Astrocyte (in vitro differentiated cells and primary cell): Measurements from ENCODE around the gene IRGQ. TPM values are rescaled to one million over a fixed set of nuclear protein-coding genes. Genes with fewer than 3 reads are reported as not detected.
A peak's percentile ranks its signal among the peaks of the same experiment; 100 is the strongest.

Experiments used
- DNase-seq: peaks from one replicate; pipeline ENCODE4 v3.0.0-alpha.2; 2010; ENCODE audit warnings: low read depth
- FAIRE-seq: peaks from 2 replicates; lab custom pipeline; 2011; peaks lifted over from hg19 to GRCh38; lab: Jason Lieb, UNC
- H2AFZ ChIP-seq: 2 replicates; pipeline ENCODE4 v1.6.0; 2012; ENCODE audit warnings: low read depth, low read length, inconsistent platforms
- H3K27ac ChIP-seq: 2 replicates; pipeline ENCODE4 v1.5.1; 2011; ENCODE audit warnings: low read depth, low read length, inconsistent platforms
- H3K27me3 ChIP-seq: 2 replicates; pipeline ENCODE4 v1.6.0; 2011; ENCODE audit warnings: low read length, inconsistent platforms; ENCODE audit not compliant: insufficient read depth
- H3K36me3 ChIP-seq: 2 replicates; pipeline ENCODE4 v1.5.1; 2011; ENCODE audit warnings: low read length, inconsistent platforms; ENCODE audit not compliant: insufficient read depth
- H3K4me1 ChIP-seq: 2 replicates; pipeline ENCODE4 v1.5.1; 2011; ENCODE audit warnings: low read length, inconsistent platforms; ENCODE audit not compliant: insufficient read depth
- H3K4me2 ChIP-seq: 2 replicates; pipeline ENCODE4 v1.6.0; 2012; ENCODE audit warnings: low read length, inconsistent platforms
- H3K4me3 ChIP-seq: 2 replicates; pipeline ENCODE4 v1.5.1; 2011; ENCODE audit warnings: low read depth, mild to moderate bottlenecking, low read length, inconsistent platforms; ENCODE audit not compliant: insufficient read depth
- H3K79me2 ChIP-seq: 2 replicates; pipeline ENCODE4 v1.6.0; 2012; ENCODE audit warnings: mild to moderate bottlenecking, low read length, inconsistent platforms; ENCODE audit not compliant: insufficient read depth
- H3K9ac ChIP-seq: 2 replicates; pipeline ENCODE4 v1.6.0; 2012; ENCODE audit warnings: mild to moderate bottlenecking, low read length, inconsistent platforms
- H3K9me3 ChIP-seq: 2 replicates; pipeline ENCODE4 v1.5.1; 2012; ENCODE audit warnings: low read depth, mild to moderate bottlenecking, low read length, inconsistent platforms; ENCODE audit not compliant: insufficient read depth
- H4K20me1 ChIP-seq: 2 replicates; pipeline ENCODE4 v1.6.0; 2012; ENCODE audit warnings: low read length, inconsistent platforms; ENCODE audit not compliant: insufficient read depth
- H3K27ac Mint-ChIP-seq: one replicate; pipeline ENCODE4 v1.8.0; 2021; ENCODE audit warnings: mild to moderate bottlenecking, mixed read lengths; ENCODE audit not compliant: unreplicated experiment
- H3K27me3 Mint-ChIP-seq: one replicate; pipeline ENCODE4 v1.8.0; 2021; ENCODE audit warnings: low read depth, mixed read lengths; ENCODE audit not compliant: unreplicated experiment
- H3K36me3 Mint-ChIP-seq: one replicate; pipeline ENCODE4 v1.8.0; 2021; ENCODE audit warnings: low read depth, mixed read lengths; ENCODE audit not compliant: unreplicated experiment
- H3K4me1 Mint-ChIP-seq: one replicate; pipeline ENCODE4 v1.8.0; 2021; ENCODE audit warnings: low read depth, mixed read lengths; ENCODE audit not compliant: unreplicated experiment
- H3K4me3 Mint-ChIP-seq: one replicate; pipeline ENCODE4 v1.8.0; 2021; ENCODE audit warnings: mild to moderate bottlenecking, moderate library complexity, mixed read lengths; ENCODE audit not compliant: unreplicated experiment
- H3K9me3 Mint-ChIP-seq: one replicate; pipeline ENCODE4 v1.8.0; 2021; ENCODE audit warnings: mild to moderate bottlenecking, mixed read lengths; ENCODE audit not compliant: unreplicated experiment
- EZH2 ChIP-seq: IDR thresholded peaks from 2 replicates; pipeline ENCODE4 v1.6.1; 2012; ENCODE audit warnings: mild to moderate bottlenecking, low read length, inconsistent platforms; ENCODE audit not compliant: insufficient read depth
- total RNA-seq: library from RNA; stranded (reverse); gene quantifications from 2 replicates; pipeline ENCODE4 v1.2.1, GENCODE V29; 2021
- TF ChIP-seq, protein P1 (sequence below): IDR thresholded peaks from 2 replicates; pipeline ENCODE4 v1.5.1; 2011; ENCODE audit warnings: low read depth, mild to moderate bottlenecking, inconsistent platforms, low read length, moderate library complexity; ENCODE audit not compliant: insufficient read depth

Gene IRGQ
- total RNA-seq, 1 donor from 2014 or later, result 60.7 TPM

- Histone ChIP-seq H3K27me3 (no peaks in the 10 kb centered on the region), H3K9me3 (no peaks in the 10 kb centered on the region)
Measured at GRCh38 chr19:43534816-43535761, 60.8 kb downstream of the IRGQ start.

More at GRCh38 chr19:43534816-43535761, 60.8 kb downstream of the IRGQ start:
- Mint-ChIP-seq H3K4me3 (no peak overlapping the region), H3K9me3 (peaks cover 3% of the 10 kb centered on the region), H3K36me3 (peaks cover 16% of the 10 kb centered on the region), H3K27me3 (no peaks in the 10 kb centered on the region), H3K4me1 (peaks cover 1% of the 10 kb centered on the region), H3K27ac (peak overlapping the region; percentile 8)
- no peaks in the 10 kb centered on the region for H4K20me1 ChIP-seq
- H3K27ac ChIP-seq, result no peak overlapping the region
- DNase-seq (no peak), FAIRE-seq (no peak)
- no peak for TF ChIP-seq EZH2
- TF ChIP-seq, protein P1, sequence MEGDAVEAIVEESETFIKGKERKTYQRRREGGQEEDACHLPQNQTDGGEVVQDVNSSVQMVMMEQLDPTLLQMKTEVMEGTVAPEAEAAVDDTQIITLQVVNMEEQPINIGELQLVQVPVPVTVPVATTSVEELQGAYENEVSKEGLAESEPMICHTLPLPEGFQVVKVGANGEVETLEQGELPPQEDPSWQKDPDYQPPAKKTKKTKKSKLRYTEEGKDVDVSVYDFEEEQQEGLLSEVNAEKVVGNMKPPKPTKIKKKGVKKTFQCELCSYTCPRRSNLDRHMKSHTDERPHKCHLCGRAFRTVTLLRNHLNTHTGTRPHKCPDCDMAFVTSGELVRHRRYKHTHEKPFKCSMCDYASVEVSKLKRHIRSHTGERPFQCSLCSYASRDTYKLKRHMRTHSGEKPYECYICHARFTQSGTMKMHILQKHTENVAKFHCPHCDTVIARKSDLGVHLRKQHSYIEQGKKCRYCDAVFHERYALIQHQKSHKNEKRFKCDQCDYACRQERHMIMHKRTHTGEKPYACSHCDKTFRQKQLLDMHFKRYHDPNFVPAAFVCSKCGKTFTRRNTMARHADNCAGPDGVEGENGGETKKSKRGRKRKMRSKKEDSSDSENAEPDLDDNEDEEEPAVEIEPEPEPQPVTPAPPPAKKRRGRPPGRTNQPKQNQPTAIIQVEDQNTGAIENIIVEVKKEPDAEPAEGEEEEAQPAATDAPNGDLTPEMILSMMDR, result peak; percentile 58
- no peaks in the 10 kb centered on the region for H3K79me2 ChIP-seq
- H3K36me3 ChIP-seq, result peaks cover 9% of the 10 kb centered on the region
- no peak overlapping the region for H2AFZ ChIP-seq
- H3K9ac ChIP-seq, result no peak overlapping the region
- H3K4me2 ChIP-seq, result peak overlapping the region; percentile 89
- H3K4me3 ChIP-seq, result no peak overlapping the region
- peaks cover 16% of the 10 kb centered on the region for H3K4me1 ChIP-seq

Other genes with a start within 250 kb of the IRGQ start
- gene CD177, start 242.4 kb downstream of the IRGQ start, total RNA-seq, result not detected in 2 replicates
- not detected in 2 replicates for gene TEX101, start 181.2 kb downstream of the IRGQ start, total RNA-seq
- 0.22 and 0.54 TPM in 2 replicates for gene LYPD3, start 130.5 kb downstream of the IRGQ start, total RNA-seq
- 13.4 and 14.0 TPM in 2 replicates for gene PHLDB3, start 91.4 kb downstream of the IRGQ start, total RNA-seq
- 43.7 and 50.7 TPM in 2 replicates for gene ETHE1, start 68.9 kb downstream of the IRGQ start, total RNA-seq
- gene ZNF575, start 62.9 kb downstream of the IRGQ start, total RNA-seq, result 1.3 and 1.4 TPM in 2 replicates
- 14.6 and 14.7 TPM in 2 replicates for gene XRCC1, start 20.6 kb downstream of the IRGQ start, total RNA-seq
- gene PINLYP, start 20.3 kb downstream of the IRGQ start, total RNA-seq, result 0.30 and 0.96 TPM in 2 replicates
- 13.8 and 14.5 TPM in 2 replicates for gene ZNF576, start 461 bp upstream of the IRGQ start, total RNA-seq
- 0.23 TPM in 1 of 2 replicates, not detected in the other for gene SRRM5, start 16.0 kb upstream of the IRGQ start, total RNA-seq
- gene ZNF428, start 23.5 kb upstream of the IRGQ start, total RNA-seq, result 53.4 and 54.7 TPM in 2 replicates
- gene CADM4, start 43.7 kb upstream of the IRGQ start, total RNA-seq, result 40.8 and 52.1 TPM in 2 replicates
- gene PLAUR, start 74.0 kb upstream of the IRGQ start, total RNA-seq, result 112 and 116 TPM in 2 replicates
- gene IRGC, start 119.9 kb upstream of the IRGQ start, total RNA-seq, result not detected in 2 replicates
- 35.0 and 37.0 TPM in 2 replicates for gene SMG9, start 158.8 kb upstream of the IRGQ start, total RNA-seq
- gene KCNN4, start 184.8 kb upstream of the IRGQ start, total RNA-seq, result 2.6 and 3.6 TPM in 2 replicates
- not detected in 2 replicates for gene LYPD5, start 206.3 kb upstream of the IRGQ start, total RNA-seq
- gene ZNF283, start 231.2 kb upstream of the IRGQ start, total RNA-seq, result 10.1 and 11.9 TPM in 2 replicates